Kidney epithelial cell (primary cell): ENCODE results near the gene SIM2. TPM values are rescaled to one million over a fixed set of nuclear protein-coding genes. Genes with fewer than 3 reads are reported as not detected.

Experiments used
- DNase-seq: peaks from one replicate; pipeline ENCODE4 v3.0.0-alpha.2; 2010; ENCODE audit warnings: low read depth
- H3K27me3 ChIP-seq: 2 replicates; pipeline ENCODE4 v1.6.0; 2011; ENCODE audit warnings: low read length; ENCODE audit not compliant: control insufficient read depth, insufficient read depth
- H3K36me3 ChIP-seq: 2 replicates; pipeline ENCODE4 v1.5.1; 2011; ENCODE audit warnings: low read length; ENCODE audit not compliant: control insufficient read depth, insufficient read depth
- H3K4me3 ChIP-seq: 2 replicates; pipeline ENCODE4 v1.5.1; 2011; ENCODE audit warnings: low read depth, mild to moderate bottlenecking, control low read depth, low read length
- CTCF ChIP-seq: IDR thresholded peaks from 2 replicates; pipeline ENCODE4 v1.5.1; 2011; ENCODE audit warnings: mild to moderate bottlenecking, moderate library complexity, low read length, control low read depth, inconsistent platforms; ENCODE audit not compliant: insufficient read depth, poor library complexity, severe bottlenecking
- total RNA-seq: library from RNA; depleted of rRNA; stranded (reverse); fragments of >200 nt; gene quantifications from 2 replicates; pipeline ENCODE4 v1.2.3, GENCODE V29; 2015

The SIM2 gene
- total RNA-seq, 1 donor from 2014 or later, result 9.5 TPM

DNA sequence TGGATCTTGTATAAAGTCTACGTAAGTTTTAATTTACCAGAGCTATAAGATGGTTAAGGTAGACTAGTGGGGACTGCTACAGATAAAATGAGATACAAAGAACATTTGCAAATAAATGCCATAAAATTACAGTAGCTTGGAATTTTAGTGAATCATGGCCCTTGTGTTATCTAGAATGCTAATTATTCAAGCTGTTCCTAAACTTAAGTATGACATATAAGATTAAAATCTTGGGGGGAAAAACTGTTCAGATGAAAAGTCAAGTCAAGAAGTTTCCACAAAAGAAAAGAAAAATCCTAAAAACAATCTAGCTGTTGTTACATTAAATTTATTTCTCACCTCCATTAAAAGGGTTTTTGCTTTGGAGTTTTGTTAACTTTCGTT is 51.7 kb downstream of the SIM2 start:
- DNase-seq, result no peak
- H3K27me3 ChIP-seq, result peaks cover 10% of the 10 kb centered on the region
- H3K36me3 ChIP-seq, result no peaks in the 10 kb centered on the region
- TF ChIP-seq CTCF, result no peak
- no peak overlapping the region for H3K4me3 ChIP-seq

- no peak for TF ChIP-seq CTCF
- Histone ChIP-seq H3K4me3 (no peak overlapping the region), H3K27me3 (peaks cover 7% of the 10 kb centered on the region), H3K36me3 (no peaks in the 10 kb centered on the region)
- DNase-seq, result no peak
These were observed 52.5 kb downstream of the SIM2 start for GRCh38 chr21:36751383-36751782.

GRCh38 chr21:36753556-36753955 is 54.6 kb downstream of the SIM2 start:
- Histone ChIP-seq H3K4me3 (no peak overlapping the region), H3K27me3 (no peaks in the 10 kb centered on the region), H3K36me3 (no peaks in the 10 kb centered on the region)
- peak; percentile 56 for DNase-seq
- TF ChIP-seq CTCF, result no peak

- H3K27me3 ChIP-seq, result no peaks in the 10 kb centered on the region
- no peak for TF ChIP-seq CTCF
- no peak overlapping the region for H3K4me3 ChIP-seq
- H3K36me3 ChIP-seq, result no peaks in the 10 kb centered on the region
- no peak for DNase-seq
These were observed 55.5 kb downstream of the SIM2 start for GRCh38 chr21:36754241-36754898.

GRCh38 chr21:36756527-36756926 is 57.6 kb downstream of the SIM2 start:
- no peaks in the 10 kb centered on the region for H3K27me3 ChIP-seq
- no peak for DNase-seq
- no peak for TF ChIP-seq CTCF
- H3K4me3 ChIP-seq, result no peak overlapping the region
- no peaks in the 10 kb centered on the region for H3K36me3 ChIP-seq

DNA sequence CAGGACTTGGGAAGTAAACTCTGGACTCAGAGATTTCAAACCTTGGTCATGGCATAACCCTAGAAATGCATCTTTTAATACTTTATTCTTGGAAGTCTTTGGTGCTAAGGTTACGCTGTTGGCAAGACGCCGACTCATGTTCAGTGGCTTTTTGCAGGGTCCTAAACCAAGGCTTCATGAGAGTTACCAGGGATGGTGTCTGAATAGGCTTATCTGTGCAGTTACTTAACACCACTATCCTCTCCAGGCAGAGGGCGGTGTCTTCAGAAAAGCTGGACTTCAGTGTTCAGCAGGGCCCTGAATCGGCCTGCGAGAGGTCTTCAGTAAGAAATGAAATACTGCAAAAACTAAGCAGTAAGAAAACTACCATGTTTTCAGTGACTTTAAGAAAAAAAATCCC is 58.3 kb downstream of the SIM2 start:
- H3K4me3 ChIP-seq, result no peak overlapping the region
- no peak for DNase-seq
- no peak for TF ChIP-seq CTCF
- no peaks in the 10 kb centered on the region for H3K36me3 ChIP-seq
- no peaks in the 10 kb centered on the region for H3K27me3 ChIP-seq
